Keratinocyte (primary cell): Measurements from ENCODE around the gene SF1. TPM values are rescaled to one million over a fixed set of nuclear protein-coding genes. Genes with fewer than 3 reads are reported as not detected.

Experiments used
- DNase-seq: peaks from one replicate; pipeline ENCODE4 v3.0.0-alpha.2; 2011; ENCODE audit warnings: low read depth, missing footprints, low spot score
- FAIRE-seq: peaks from 2 replicates; lab custom pipeline; 2011; peaks lifted over from hg19 to GRCh38; lab: Jason Lieb, UNC
- H2AFZ ChIP-seq: 2 replicates; pipeline ENCODE4 v1.6.0; 2012; ENCODE audit warnings: low read length, control low read depth, inconsistent platforms; ENCODE audit not compliant: control insufficient read depth
- H3K27ac ChIP-seq: 2 replicates; pipeline ENCODE4 v1.5.1; 2011; ENCODE audit warnings: low read length; ENCODE audit not compliant: control insufficient read depth, insufficient read depth
- H3K27me3 ChIP-seq: 3 replicates; pipeline ENCODE4 v1.6.0; 2011; ENCODE audit warnings: low read length; ENCODE audit not compliant: control insufficient read depth, insufficient read depth; ENCODE audit errors: extremely low read depth
- H3K36me3 ChIP-seq, 2 experiments: 2 replicates in 1 of 2; 3 replicates in 1 of 2; pipeline ENCODE4 v1.5.1; 2011; ENCODE audit warnings: low read length in 2 of 2, mild to moderate bottlenecking in 1 of 2; ENCODE audit not compliant: control insufficient read depth in 2 of 2, insufficient read depth in 2 of 2; ENCODE audit errors: extremely low read depth in 1 of 2
- H3K4me1 ChIP-seq: 3 replicates; pipeline ENCODE4 v1.5.1; 2011; ENCODE audit warnings: low read length; ENCODE audit not compliant: control insufficient read depth, insufficient read depth; ENCODE audit errors: extremely low read depth
- H3K4me2 ChIP-seq: 3 replicates; pipeline ENCODE4 v1.6.0; 2011; ENCODE audit warnings: low read depth, low read length; ENCODE audit not compliant: control insufficient read depth, insufficient read depth; ENCODE audit errors: extremely low read depth
- H3K4me3 ChIP-seq, 3 experiments: fragments of 200-600 bp in 1 of 3; sonication (generic) in 1 of 3; 2 replicates in 2 of 3; 3 replicates in 1 of 3; pipeline ENCODE4 v1.5.1; 2011 to 2016; ENCODE audit warnings: low read length in 3 of 3, mild to moderate bottlenecking in 3 of 3, control low read depth in 2 of 3, inconsistent platforms in 1 of 3, low read depth in 1 of 3, mixed read lengths in 1 of 3, mixed run types in 1 of 3, moderate library complexity in 1 of 3; ENCODE audit not compliant: control insufficient read depth in 2 of 3, insufficient read depth in 2 of 3; ENCODE audit errors: extremely low read depth in 1 of 3
- H3K79me2 ChIP-seq: 2 replicates; pipeline ENCODE4 v1.6.0; 2012; ENCODE audit warnings: low read length; ENCODE audit not compliant: control insufficient read depth, insufficient read depth
- H3K9ac ChIP-seq: 3 replicates; pipeline ENCODE4 v1.6.0; 2011; ENCODE audit warnings: low read length; ENCODE audit not compliant: control insufficient read depth, insufficient read depth; ENCODE audit errors: extremely low read depth
- H3K9me1 ChIP-seq: 3 replicates; pipeline ENCODE4 v1.6.0; 2011; ENCODE audit warnings: low read length; ENCODE audit not compliant: control insufficient read depth, insufficient read depth; ENCODE audit errors: extremely low read depth
- H3K9me3 ChIP-seq: 2 replicates; pipeline ENCODE4 v1.5.1; 2012; ENCODE audit warnings: low read depth, low read length; ENCODE audit not compliant: control insufficient read depth
- H4K20me1 ChIP-seq: 3 replicates; pipeline ENCODE4 v1.6.0; 2011; ENCODE audit warnings: low read length; ENCODE audit not compliant: control insufficient read depth, insufficient read depth; ENCODE audit errors: extremely low read depth
- EZH2 ChIP-seq: IDR thresholded peaks from one replicate; pipeline ENCODE4 v1.6.1; 2012; ENCODE audit warnings: inconsistent platforms, mild to moderate bottlenecking, low read length, moderate library complexity
- dilution Hi-C: fragments of 300-500 bp; cut with MboI; formaldehyde crosslinking; loops from one replicate; pipeline ENCODE4 v1.7.0; 2020; ENCODE audit warnings: low sequenced_read_pairs; ENCODE audit not compliant: extremely low pct_ligation_motif_present
- polyA plus RNA-seq, 5 experiments: library from polyadenylated mRNA; depleted of rRNA in 3 of 5; stranded (reverse) in 3 of 5; stranded (forward) in 1 of 5; unstranded in 1 of 5; fragments of >200 nt; gene quantifications; 1 replicate in 1 of 5; 2 replicates in 3 of 5; 3 replicates in 1 of 5; pipeline versions ENCODE4 v1.2.1 to v1.2.3, GENCODE V29; 2011 to 2012; ENCODE audit warnings: missing spikeins in 2 of 5, low read depth in 1 of 5, low replicate concordance in 1 of 5
- TF ChIP-seq, protein P1 (sequence below), 3 experiments: IDR thresholded peaks in 1 of 3; conservative IDR thresholded peaks in 1 of 3; optimal IDR thresholded peaks in 1 of 3; 2 replicates in 2 of 3; 3 replicates in 1 of 3; pipeline versions ENCODE3 to v1.5.1; 2011; ENCODE audit warnings: low read length in 3 of 3, mild to moderate bottlenecking in 3 of 3, moderate library complexity in 2 of 3, control low read depth in 1 of 3, inconsistent platforms in 1 of 3; ENCODE audit not compliant: insufficient read depth in 2 of 3; ENCODE audit errors: extremely low read depth in 1 of 3

The SF1 gene
- polyA plus RNA-seq, 1 donor (not counting 4 experiments of a cell fraction or from before 2014, with no cell fraction given): 54.5 TPM

DNA sequence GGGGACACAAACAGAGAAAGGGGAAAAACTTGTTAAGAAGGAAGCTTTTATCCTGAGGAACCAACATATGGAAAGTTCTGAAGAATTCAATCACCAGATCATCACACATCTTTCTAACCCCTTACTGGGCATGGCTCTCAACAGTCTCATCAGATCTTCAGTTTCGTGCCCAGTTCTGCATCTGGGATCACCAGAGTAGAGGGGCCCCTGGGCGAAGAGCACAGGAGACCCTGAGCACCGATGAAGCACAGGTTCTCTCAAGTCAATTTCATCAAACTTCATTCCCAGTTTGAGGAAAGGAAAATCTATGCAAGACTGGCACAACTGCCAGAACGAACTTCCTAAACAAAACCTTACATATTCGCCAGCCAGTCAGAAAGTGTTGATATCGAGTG, 10.0 kb downstream of the SF1 start:
- DNase-seq (no peak), FAIRE-seq (no peak)
- peaks cover 33% of the 10 kb centered on the region for H4K20me1 ChIP-seq

DNA sequence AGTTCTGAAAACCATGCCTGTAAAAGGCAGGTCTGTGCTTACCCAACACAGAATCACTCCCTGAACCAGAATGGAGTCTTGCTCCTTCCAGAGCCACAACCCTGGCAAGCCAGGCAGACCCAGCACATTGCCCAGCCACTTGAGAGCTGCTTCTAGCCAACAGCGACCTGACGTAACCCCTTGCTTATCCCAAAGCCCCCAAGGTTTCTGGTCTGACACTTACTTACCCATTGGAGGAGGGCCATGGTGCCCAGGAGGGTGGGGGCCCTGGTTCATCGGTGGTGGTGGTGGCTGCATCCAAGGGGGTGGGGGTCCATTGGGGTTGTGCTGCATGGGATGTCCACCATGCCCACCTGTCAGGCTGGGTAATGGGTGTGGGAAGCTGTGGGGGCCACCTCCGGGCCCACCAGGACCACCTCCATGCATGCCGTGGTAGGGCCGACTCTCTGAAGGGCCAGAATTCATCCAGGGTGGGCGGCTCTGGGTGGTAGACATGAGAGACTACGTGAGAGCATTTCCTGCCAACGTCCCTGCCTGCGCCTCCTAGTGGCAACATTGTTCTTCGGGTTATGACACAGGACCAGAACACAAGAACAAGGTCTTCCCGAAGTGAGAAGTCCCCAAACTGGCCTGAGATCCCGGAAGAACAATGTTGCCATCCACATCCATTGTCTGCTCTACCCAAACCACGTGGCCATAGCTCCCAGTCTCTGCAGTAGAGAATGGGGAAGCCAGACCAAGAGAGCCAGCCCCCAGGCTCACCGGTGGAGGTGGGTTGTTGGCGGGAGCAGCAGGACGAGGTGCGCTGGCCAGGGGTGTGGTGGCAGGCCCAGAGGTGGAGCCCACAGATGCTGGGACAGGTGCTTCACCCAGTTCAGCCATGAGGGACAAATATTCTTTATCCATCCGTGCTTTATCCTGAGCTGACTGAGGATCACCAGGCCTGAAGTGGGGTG, 10.7 kb downstream of the SF1 start:
- peaks cover 50% of the 10 kb centered on the region for H3K79me2 ChIP-seq
- FAIRE-seq: no peak
- no peaks in the 10 kb centered on the region for H3K27me3 ChIP-seq
- H3K4me2 ChIP-seq: no peak overlapping the region
- DNase-seq: no peak
- TF ChIP-seq, protein P1, sequence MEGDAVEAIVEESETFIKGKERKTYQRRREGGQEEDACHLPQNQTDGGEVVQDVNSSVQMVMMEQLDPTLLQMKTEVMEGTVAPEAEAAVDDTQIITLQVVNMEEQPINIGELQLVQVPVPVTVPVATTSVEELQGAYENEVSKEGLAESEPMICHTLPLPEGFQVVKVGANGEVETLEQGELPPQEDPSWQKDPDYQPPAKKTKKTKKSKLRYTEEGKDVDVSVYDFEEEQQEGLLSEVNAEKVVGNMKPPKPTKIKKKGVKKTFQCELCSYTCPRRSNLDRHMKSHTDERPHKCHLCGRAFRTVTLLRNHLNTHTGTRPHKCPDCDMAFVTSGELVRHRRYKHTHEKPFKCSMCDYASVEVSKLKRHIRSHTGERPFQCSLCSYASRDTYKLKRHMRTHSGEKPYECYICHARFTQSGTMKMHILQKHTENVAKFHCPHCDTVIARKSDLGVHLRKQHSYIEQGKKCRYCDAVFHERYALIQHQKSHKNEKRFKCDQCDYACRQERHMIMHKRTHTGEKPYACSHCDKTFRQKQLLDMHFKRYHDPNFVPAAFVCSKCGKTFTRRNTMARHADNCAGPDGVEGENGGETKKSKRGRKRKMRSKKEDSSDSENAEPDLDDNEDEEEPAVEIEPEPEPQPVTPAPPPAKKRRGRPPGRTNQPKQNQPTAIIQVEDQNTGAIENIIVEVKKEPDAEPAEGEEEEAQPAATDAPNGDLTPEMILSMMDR (optimal IDR thresholded peaks at IDR 0.05 in 1 of 3, IDR thresholded peaks at IDR 0.05 in 1 of 3, conservative IDR thresholded peaks at IDR 0.05 in 1 of 3; ENCODE audit: extremely low read depth in 1 of 3, insufficient read depth in 2 of 3, low read length in 3 of 3): peak; percentile 76 to 78 (median 77)
- no peak for TF ChIP-seq EZH2
- H4K20me1 ChIP-seq: peaks cover 33% of the 10 kb centered on the region
- no peak overlapping the region for H3K27ac ChIP-seq
- peaks cover 3% of the 10 kb centered on the region for H3K9me1 ChIP-seq
- no peaks in the 10 kb centered on the region for H3K9me3 ChIP-seq
- H3K9ac ChIP-seq: no peak overlapping the region
- dilution Hi-C loops: no loop called here
- peaks cover 17% of the 10 kb centered on the region for H3K4me1 ChIP-seq
- no peak overlapping the region for H3K4me3 ChIP-seq
- H2AFZ ChIP-seq: no peak overlapping the region
- H3K36me3 ChIP-seq: peaks cover 66 to 86% of the 10 kb centered on the region in 2 experiments

More for the DNA sequence above, 10.0 kb downstream of the SF1 start:
- H3K27me3 ChIP-seq: no peaks in the 10 kb centered on the region
- dilution Hi-C loops: no loop called here
- no peak overlapping the region for H3K4me2 ChIP-seq
- H3K9ac ChIP-seq: no peak overlapping the region
- H3K4me3 ChIP-seq: no peak overlapping the region
- H3K9me3 ChIP-seq: no peaks in the 10 kb centered on the region
- peaks cover 3% of the 10 kb centered on the region for H3K9me1 ChIP-seq
- H3K36me3 ChIP-seq: peaks cover 70 to 86% of the 10 kb centered on the region in 2 experiments
- H3K27ac ChIP-seq: no peak overlapping the region
- H3K79me2 ChIP-seq: peaks cover 57% of the 10 kb centered on the region
- peaks cover 11% of the 10 kb centered on the region for H3K4me1 ChIP-seq
- TF ChIP-seq, protein P1 (optimal IDR thresholded peaks at IDR 0.05 in 1 of 3, IDR thresholded peaks at IDR 0.05 in 1 of 3, conservative IDR thresholded peaks at IDR 0.05 in 1 of 3; ENCODE audit: extremely low read depth in 1 of 3, insufficient read depth in 2 of 3, low read length in 3 of 3): no peak
- no peak for TF ChIP-seq EZH2
- H2AFZ ChIP-seq: no peak overlapping the region
